GM18868 (cell line): ENCODE data around the gene C6orf120.

Source experiments
- ATAC-seq: cut with Tn5 transposase; IDR thresholded peaks from one replicate; pipeline ENCODE4 v1.9.1; 2021; ENCODE audit warnings: mild to moderate bottlenecking, moderate library complexity; ENCODE audit not compliant: unreplicated experiment

C6orf120 gene

DNA sequence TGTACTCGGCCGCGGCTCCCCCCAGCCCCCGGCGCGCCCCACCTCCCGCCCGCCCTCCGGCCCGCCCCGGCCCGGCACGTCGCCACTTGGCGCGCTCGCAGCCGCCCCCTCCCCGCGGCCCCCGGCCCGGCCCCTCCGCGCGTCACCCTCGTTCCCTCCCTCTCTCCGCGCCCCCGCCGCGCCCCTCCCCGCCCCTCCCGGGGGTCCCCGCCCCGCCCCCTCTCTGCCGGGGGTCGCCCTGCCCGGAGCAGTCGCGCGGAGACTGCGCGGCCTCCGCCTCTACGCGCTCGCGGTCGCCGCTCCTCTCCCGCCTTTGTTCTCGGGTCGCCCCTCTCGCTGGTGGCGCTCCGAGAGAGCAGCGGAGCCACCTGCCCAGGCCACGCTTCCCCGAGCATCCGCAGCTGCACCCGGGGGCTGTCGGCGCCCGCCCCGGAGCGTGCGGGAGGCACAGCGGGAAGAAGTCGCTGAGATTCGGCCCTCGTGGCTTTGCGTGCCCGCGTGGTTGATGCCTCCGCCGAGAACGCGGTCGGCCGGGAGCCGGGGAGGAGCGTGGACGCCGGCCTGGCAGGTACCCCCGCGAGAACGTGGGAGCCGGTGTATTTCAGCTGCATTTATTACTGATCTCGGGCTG is 22.7 kb downstream of the C6orf120 start, which contains the start of gene PHF10:
TSS of gene PHF10 (minus strand) at position 7 of the 631 bp plus-strand sequence. CDS start 569 bp downstream, outside the sequence.
- ATAC-seq: peak; percentile 45

DNA sequence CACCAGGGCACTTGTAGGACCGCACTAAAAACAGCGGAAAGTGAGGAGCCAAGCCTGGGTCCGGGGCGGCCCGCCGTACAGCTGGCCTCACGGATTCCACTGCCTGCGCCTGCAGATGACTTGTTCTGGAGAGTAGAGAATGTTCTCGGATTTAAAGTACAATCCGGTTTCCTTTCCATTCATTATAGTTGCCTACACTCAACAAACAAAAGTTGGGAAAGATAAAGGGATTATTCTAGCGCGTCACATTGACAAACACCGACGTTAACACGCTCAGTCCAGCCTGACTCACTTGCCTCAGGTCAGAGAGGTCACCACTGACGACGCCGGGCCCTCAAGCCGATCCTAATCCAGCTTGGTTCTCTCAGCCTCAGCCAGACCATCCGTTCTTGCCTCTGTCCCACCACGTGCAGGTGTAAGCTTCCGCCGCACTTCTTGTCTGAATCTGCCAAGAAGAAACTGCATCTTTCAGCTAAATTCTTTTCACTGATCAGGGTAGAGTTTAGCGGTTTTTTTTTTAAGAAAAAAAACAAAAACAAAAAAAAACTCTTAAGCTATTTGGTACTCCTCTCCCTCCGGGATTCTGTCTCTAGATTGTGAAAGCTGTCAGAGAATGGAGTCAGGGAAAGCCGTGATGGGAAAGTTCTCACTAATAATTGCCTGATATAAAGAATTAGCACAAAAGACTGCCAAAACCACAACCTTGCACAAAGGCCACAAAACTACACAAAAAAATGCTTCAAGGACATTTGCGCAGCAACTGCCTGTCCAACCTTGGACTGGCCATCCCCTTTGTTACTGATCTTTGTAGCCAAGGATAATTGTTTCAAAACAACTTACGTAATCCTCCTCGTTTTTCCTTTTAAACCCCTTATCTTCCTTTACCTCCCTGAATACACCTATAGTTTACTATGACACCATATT is 23.5 kb downstream of the C6orf120 start:
- no peak for ATAC-seq

DNA sequence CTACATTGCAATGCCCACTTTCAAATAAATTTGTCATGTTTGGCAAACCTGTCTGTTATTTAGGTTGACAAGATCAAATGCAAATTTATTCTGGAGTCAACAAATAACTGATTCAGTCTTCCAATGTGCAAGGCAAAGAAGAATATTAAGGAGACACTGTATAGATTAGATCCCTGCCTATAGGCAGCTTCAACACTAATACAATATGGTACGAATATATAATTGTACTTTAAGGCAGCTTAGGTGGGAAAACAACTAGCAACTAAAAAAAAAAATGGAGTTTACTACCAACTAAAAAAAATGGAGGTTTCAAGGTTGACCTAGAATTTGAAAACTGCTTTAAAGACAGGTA is 24.1 kb downstream of the C6orf120 start:
- ATAC-seq: no peak

- no peak for ATAC-seq
These were observed 25.0 kb downstream of the C6orf120 start for GRCh38 chr6:169726963-169727362.

- ATAC-seq: no peak
These were observed 28.0 kb downstream of the C6orf120 start for GRCh38 chr6:169729961-169730360.

GRCh38 chr6:169738204-169738975 is 36.5 kb downstream of the C6orf120 start:
- no peak for ATAC-seq

DNA sequence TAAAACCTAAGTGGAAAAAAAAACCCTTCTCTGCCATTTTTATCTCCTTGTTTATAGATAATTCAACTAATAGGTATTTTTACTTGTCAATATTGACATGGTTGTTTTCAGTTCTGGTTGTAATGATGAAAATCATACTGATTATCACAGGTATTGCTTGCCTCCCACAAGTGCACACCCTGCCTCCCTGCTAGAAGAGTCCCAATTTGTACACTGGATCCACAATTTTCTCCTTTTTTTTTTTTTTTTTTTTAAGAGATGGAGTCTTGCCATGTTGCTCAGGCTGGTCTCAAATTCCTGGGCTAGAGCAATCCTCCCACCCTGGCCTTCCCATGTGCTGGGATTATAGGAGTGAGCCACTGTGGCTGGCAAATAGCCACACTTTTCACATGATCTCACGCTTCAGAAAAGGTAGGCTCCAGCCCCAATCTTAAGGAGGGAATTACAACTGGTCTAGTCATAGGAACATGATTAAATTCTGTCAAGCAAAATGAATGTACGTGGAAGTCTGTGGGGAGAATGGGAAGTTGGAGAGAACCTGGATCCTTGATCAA is 37.1 kb downstream of the C6orf120 start:
- no peak for ATAC-seq

GRCh38 chr6:169741344-169741743 is 39.4 kb downstream of the C6orf120 start:
- ATAC-seq: no peak

GRCh38 chr6:169745405-169745804 is 43.5 kb downstream of the C6orf120 start:
- ATAC-seq: no peak

GRCh38 chr6:169746556-169746955 is 44.6 kb downstream of the C6orf120 start:
- ATAC-seq: no peak

DNA sequence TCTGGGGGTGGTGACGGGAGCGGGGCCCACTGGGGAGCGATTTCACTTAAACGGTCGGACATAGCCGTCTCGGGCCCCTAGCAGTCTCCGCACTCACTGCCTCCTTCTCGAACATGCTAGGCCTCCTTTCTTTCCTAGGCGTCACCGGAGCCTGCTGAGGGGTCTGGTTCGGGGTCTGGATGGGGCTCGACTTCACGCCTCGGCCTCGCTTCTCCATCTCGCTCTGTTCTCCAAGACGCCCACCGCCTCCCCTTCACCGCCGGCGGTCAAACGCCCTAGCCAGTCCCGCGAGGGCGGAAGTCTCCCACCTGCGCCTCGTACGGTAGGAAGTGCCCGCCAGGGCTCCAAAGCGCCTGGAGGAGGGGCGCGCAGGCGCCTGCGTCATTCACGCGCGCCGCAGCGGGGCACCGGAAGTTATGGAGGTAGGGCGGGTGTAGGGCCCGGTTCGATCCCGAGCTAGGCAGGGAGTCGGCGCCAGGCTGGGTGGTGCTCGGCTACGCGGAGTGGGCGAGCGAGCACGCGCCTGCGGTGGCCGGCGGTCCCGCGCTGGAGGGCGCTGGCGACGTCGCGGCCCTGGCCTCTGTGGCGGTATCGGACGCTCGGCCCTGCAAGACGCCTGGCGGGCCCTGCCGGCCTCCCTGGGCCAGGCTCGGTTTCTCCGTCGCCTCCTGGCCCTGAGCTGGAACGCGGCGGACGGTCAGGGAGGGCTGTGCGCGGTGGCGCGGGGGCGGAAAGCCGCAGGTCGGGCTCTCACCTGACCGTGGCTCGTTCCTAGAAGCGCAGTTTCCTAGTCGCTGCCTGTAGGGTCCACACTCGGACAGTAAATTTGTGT is 49.5 kb downstream of the C6orf120 start, which contains the start of the genes DYNLT2 and ERMARD:
TSS of gene DYNLT2 (minus strand) at position 331 of the 832 bp plus-strand sequence. CDS start at position 217, 114 bp downstream.
TSS of gene ERMARD (plus strand) at position 381 of the 832 bp plus-strand sequence. CDS start at position 417, 36 bp downstream.
- peak; percentile 94 for ATAC-seq

DNA sequence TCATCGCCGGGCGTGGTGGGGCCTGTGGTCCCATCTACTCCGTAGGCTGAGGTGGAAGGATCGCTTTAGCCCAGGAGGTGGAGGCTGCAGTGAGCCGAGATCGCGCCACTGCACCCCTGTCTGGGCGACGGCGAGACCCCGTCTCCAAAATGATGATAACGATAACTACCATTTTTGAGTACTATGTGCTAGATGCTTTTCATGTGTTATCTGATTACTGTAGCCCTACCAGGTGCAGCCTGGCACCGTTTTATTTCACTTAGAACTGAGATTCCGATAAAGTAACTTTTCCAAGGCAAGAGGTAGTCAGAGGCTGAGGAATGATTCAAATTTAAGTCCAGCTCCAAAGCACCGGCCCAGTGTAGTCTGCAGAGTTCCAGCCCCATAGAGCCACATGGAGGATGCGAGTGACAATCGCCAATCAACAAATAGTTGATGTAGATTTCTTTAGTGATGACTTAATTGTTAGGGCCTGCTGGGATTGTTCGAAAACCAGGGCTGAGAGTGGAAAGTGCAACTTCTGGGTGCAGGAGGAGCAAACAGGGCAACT is 50.2 kb downstream of the C6orf120 start:
- ATAC-seq: no peak
